Forelimb muscle (tissue), 1 donor: ENCODE measurements around the gene SNED1. TPM values are rescaled to one million over a fixed set of nuclear protein-coding genes. Genes with fewer than 3 reads are reported as not detected.

Source experiments
- DNase-seq: peaks from one replicate; pipeline ENCODE4 v3.0.0-alpha.2; 2013; ENCODE audit warnings: low read depth
- polyA plus RNA-seq: library from polyadenylated mRNA; unstranded; fragments of 120-200 nt; gene quantifications from one replicate; pipeline ENCODE4 v1.2.1, GENCODE V29; 2013; ENCODE audit not compliant: insufficient read length

The SNED1 gene
- polyA plus RNA-seq, 1 donor, result 3.6 TPM

- DNase-seq, result no peak
Measured at GRCh38 chr2:241067501-241068135, 69.2 kb downstream of the SNED1 start.

- no peak for DNase-seq
Measured at GRCh38 chr2:241068136-241068941, 69.9 kb downstream of the SNED1 start.

- DNase-seq, result no peak
Measured at GRCh38 chr2:241068942-241069810, 70.8 kb downstream of the SNED1 start.

GRCh38 chr2:241069821-241070281 is 71.4 kb downstream of the SNED1 start:
- no peak for DNase-seq

- no peak for DNase-seq
Measured at GRCh38 chr2:241070361-241070760, 71.9 kb downstream of the SNED1 start.

GRCh38 chr2:241070811-241071676 is 72.6 kb downstream of the SNED1 start:
- no peak for DNase-seq

GRCh38 chr2:241071677-241072111 is 73.3 kb downstream of the SNED1 start:
- DNase-seq, result no peak

GRCh38 chr2:241072151-241072550 is 73.7 kb downstream of the SNED1 start:
- DNase-seq, result no peak

GRCh38 chr2:241072553-241073165 is 74.2 kb downstream of the SNED1 start:
- no peak for DNase-seq

GRCh38 chr2:241073166-241074064 is 75.0 kb downstream of the SNED1 start:
- no peak for DNase-seq

GRCh38 chr2:241074065-241074818 is 75.8 kb downstream of the SNED1 start:
- no peak for DNase-seq

- DNase-seq, result no peak
Measured at GRCh38 chr2:241074901-241075540, 76.6 kb downstream of the SNED1 start.

GRCh38 chr2:241080405-241081189 is 82.2 kb downstream of the SNED1 start:
- no peak for DNase-seq

GRCh38 chr2:241081190-241081642 is 82.8 kb downstream of the SNED1 start:
- DNase-seq, result no peak

- DNase-seq, result no peak
Measured at GRCh38 chr2:241081643-241082340, 83.4 kb downstream of the SNED1 start.

- no peak for DNase-seq
Measured at GRCh38 chr2:241082341-241083090, 84.1 kb downstream of the SNED1 start.
